Astrocyte of the cerebellum (primary cell): ENCODE results near the gene NLGN1.

Experiments used
- DNase-seq: peaks from one replicate; pipeline ENCODE4 v3.0.0-alpha.2; 2011; ENCODE audit warnings: low read depth
- H3K4me3 ChIP-seq: 2 replicates; pipeline ENCODE4 v1.5.1; 2011; ENCODE audit warnings: mild to moderate bottlenecking, low read depth, low read length, moderate library complexity
- in situ Hi-C: cut with HindIII; loops from 2 replicates; pipeline ENCODE4 v1.10.0; 2017; ENCODE audit warnings: low sequenced_read_pairs
- TF ChIP-seq, protein P1 (sequence below): IDR thresholded peaks from 2 replicates; pipeline ENCODE4 v1.5.1; 2012; ENCODE audit warnings: low read length, low read depth, moderate library complexity, mild to moderate bottlenecking; ENCODE audit errors: missing control alignments

NLGN1 gene

DNA sequence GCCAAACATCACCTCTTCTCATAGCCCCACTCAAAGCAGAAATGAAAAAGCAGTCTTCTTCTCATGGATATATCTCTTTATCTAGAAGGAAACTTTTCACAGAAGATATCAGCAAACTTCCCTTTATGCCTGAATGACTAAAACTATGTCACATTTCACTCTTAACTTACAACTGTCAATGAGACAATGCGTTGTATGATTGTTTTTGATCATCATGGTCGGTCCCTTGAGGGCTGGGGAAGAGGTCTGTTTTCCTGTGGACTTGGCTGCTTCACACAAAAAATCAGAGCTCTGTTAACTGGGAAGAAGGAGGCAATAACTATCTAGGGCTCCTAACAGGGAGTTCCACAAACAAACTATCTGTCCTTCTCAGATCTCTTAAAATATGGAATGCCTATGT lies 5.1 kb downstream of the NLGN1 start:
- no peak for DNase-seq
- TF ChIP-seq, protein P1, sequence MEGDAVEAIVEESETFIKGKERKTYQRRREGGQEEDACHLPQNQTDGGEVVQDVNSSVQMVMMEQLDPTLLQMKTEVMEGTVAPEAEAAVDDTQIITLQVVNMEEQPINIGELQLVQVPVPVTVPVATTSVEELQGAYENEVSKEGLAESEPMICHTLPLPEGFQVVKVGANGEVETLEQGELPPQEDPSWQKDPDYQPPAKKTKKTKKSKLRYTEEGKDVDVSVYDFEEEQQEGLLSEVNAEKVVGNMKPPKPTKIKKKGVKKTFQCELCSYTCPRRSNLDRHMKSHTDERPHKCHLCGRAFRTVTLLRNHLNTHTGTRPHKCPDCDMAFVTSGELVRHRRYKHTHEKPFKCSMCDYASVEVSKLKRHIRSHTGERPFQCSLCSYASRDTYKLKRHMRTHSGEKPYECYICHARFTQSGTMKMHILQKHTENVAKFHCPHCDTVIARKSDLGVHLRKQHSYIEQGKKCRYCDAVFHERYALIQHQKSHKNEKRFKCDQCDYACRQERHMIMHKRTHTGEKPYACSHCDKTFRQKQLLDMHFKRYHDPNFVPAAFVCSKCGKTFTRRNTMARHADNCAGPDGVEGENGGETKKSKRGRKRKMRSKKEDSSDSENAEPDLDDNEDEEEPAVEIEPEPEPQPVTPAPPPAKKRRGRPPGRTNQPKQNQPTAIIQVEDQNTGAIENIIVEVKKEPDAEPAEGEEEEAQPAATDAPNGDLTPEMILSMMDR = no peak
- no peak overlapping the region for H3K4me3 ChIP-seq
- in situ Hi-C loops = no loop called here

DNA sequence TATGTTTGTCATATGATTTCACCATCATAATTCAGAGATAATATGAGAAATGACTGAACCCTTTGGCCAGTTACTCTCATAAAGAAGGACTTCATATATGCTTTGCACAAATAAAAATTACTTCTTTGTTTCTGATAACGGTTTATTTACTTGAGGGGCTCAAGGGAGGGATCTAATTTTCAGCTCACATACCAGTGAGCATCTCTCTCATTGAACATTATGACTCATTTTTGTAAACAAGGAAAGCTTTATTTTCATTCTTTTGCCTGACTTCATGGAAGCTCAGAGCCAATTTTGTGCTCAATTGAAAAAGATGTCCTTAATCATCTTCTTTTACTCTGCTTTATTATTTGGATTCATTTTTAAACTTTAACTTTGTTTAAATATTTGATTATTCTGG lies 5.8 kb downstream of the NLGN1 start:
- H3K4me3 ChIP-seq = no peak overlapping the region
- in situ Hi-C loops = no loop called here
- no peak for DNase-seq
- TF ChIP-seq, protein P1 = no peak

DNA sequence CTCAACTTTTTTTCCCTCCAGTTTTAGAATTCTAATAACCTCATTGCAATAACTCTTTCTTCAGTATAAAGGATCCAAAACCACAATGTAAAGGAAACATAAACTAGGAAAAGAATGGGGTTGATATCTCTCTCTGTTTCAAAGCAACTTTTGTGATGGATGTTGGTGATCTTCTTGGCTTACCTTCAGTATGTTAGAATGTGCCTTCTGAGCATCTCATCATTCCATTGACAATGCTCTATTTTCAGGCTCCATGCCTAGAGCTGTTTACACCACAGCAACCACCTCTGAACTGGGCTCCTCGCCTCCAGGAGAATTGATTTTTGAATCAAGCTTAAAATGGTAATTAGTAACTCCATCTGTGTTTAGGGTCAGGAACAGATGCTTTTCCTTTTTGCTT lies 6.6 kb downstream of the NLGN1 start:
- TF ChIP-seq, protein P1 = no peak
- no peak for DNase-seq
- in situ Hi-C loops = no loop called here
- no peak overlapping the region for H3K4me3 ChIP-seq

DNA sequence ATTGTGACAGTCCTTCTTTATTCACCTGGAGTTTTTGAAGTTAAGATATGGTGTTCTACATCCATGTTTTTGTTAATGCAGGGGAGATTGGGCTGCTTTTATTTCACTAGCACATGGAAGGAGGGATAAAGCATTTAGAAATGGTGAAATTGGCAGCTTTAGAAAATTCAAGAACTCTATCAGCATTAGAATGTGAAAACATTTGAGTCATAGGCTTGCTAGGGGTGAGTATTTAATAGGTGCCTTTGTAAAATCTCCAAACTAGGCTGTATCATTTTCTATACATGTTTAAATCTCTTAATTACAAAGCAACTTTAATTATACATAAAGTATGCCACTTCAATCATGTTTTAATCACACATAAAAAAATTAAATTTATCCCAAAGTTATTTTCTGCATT lies 12.9 kb downstream of the NLGN1 start:
- DNase-seq = no peak
- TF ChIP-seq, protein P1 = no peak
- H3K4me3 ChIP-seq = no peak overlapping the region
- in situ Hi-C loops = no loop called here

DNA sequence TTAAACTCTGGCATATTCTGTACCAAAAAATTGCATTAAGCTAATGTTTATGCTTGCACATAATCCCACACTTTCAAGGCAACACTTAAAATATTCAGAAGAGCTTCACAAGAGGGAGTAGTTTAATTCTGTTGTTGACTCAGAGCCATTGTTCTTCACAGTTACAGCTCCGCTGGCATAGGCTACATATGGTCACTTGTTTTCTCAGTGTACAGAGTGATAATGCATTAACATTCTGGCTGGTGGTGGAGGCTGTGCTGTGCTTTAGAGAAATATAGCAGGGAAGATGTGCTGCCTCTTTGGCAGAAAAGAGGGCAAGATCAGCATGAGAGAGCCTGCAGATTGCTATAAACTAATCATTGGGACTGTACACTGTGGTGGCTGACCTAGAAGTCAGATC lies 13.3 kb downstream of the NLGN1 start:
- in situ Hi-C loops = no loop called here
- TF ChIP-seq, protein P1 = no peak
- H3K4me3 ChIP-seq = no peak overlapping the region
- DNase-seq = no peak

DNA sequence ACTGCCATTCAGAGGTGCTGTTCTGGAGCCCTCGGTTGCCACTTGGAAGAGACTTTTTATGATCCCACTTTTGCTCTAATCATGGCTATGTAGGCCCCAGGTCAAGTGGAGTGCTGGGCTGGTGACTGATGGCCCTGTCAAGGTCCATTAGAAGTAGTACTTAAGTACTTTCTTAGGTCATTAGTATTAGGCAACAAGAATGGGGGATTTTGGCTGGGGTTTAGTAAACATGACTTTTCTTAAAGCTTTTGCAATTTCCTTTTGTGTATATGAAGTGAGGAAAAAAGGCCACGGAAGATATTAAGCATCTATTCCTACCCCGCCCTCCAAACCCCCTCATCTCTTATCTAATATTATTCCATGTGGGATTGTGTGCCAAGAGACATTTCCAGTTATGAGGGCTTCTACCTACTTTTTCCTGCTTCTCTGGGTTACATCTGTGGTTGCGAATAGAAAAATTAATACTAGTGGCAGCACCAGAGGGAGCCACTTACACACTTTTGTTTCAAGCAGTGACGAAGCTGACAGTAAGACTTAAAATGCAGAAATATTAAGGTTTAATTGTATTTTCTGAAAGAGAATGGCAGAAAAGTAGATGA lies 13.9 kb downstream of the NLGN1 start:
- DNase-seq = peak; percentile 34
- TF ChIP-seq, protein P1 = peak; percentile 47
- in situ Hi-C loops = no loop called here
- H3K4me3 ChIP-seq = no peak overlapping the region
